Measurements from ENCODE around the gene SLCO1C1. TPM values are rescaled to one million over a fixed set of nuclear protein-coding genes. Genes with fewer than 3 reads are reported as not detected.

Gene SLCO1C1
- polyA plus RNA-seq = not detected

GRCh38 chr12:20695232-20695631 lies at the start of gene SLCO1C1:
SLCO1C1 (plus strand) TSS chr12:20695332; CDS start chr12:20699577, 4,245 bp downstream.
- Mint-ChIP-seq H3K4me3 (no peak within 1 kb of the TSS), H3K4me1 (no peaks in the 10 kb centered on the region), H3K27me3 (ENCODE audit: low read depth in 3 of 3) (peaks cover 0 to 3% (median 3%) of the 10 kb centered on the region in 3 donors), H3K36me3 (no peaks in the 10 kb centered on the region), H3K27ac (no peak within 1 kb of the TSS), H3K9me3 (peaks cover 0 to 8% (median 2%) of the 10 kb centered on the region in 6 donors)
- no peak for DNase-seq

GRCh38 chr12:20646239-20646827 lies 48.8 kb upstream of the SLCO1C1 start:
- Mint-ChIP-seq H3K4me1 (no peaks in the 10 kb centered on the region), H3K36me3 (no peaks in the 10 kb centered on the region), H3K27ac (no peak overlapping the region), H3K27me3 (ENCODE audit: low read depth in 3 of 3) (no peaks in the 10 kb centered on the region), H3K9me3 (no peaks in the 10 kb centered on the region), H3K4me3 (no peak overlapping the region)
- DNase-seq = peak in 1 of 3 donors; percentile 4

GRCh38 chr12:20653871-20654270 lies 41.3 kb upstream of the SLCO1C1 start:
- DNase-seq = no peak
- no peaks in the 10 kb centered on the region for H3K36me3 Mint-ChIP-seq
- H3K4me1 Mint-ChIP-seq = no peaks in the 10 kb centered on the region
- H3K27me3 Mint-ChIP-seq (ENCODE audit: low read depth in 3 of 3) = no peaks in the 10 kb centered on the region
- H3K4me3 Mint-ChIP-seq = no peak overlapping the region
- H3K27ac Mint-ChIP-seq = no peak overlapping the region
- H3K9me3 Mint-ChIP-seq = peaks cover 0 to 4% (median under 1%) of the 10 kb centered on the region in 6 donors

GRCh38 chr12:20656600-20656999 lies 38.5 kb upstream of the SLCO1C1 start:
- Mint-ChIP-seq H3K4me3 (no peak overlapping the region), H3K27me3 (ENCODE audit: low read depth in 3 of 3) (no peaks in the 10 kb centered on the region), H3K27ac (no peak overlapping the region), H3K4me1 (no peaks in the 10 kb centered on the region), H3K36me3 (no peaks in the 10 kb centered on the region), H3K9me3 (peaks cover 6 to 19% (median 8%) of the 10 kb centered on the region in 6 donors)
- no peak for DNase-seq

- Mint-ChIP-seq H3K9me3 (peaks cover 7 to 25% (median 15%) of the 10 kb centered on the region in 6 donors), H3K36me3 (no peaks in the 10 kb centered on the region), H3K27me3 (ENCODE audit: low read depth in 3 of 3) (no peaks in the 10 kb centered on the region), H3K4me3 (no peak overlapping the region), H3K4me1 (no peaks in the 10 kb centered on the region), H3K27ac (no peak overlapping the region)
- no peak for DNase-seq
Observed at GRCh38 chr12:20657496-20657895, 37.6 kb upstream of the SLCO1C1 start.

- H3K36me3 Mint-ChIP-seq = peaks cover 0 to 3% (median 0%) of the 10 kb centered on the region in 3 donors
- no peak for DNase-seq
- H3K4me1 Mint-ChIP-seq = no peaks in the 10 kb centered on the region
- peaks cover 1 to 27% (median 12%) of the 10 kb centered on the region in 6 donors for H3K9me3 Mint-ChIP-seq
- H3K27ac Mint-ChIP-seq = no peak overlapping the region
- H3K27me3 Mint-ChIP-seq (ENCODE audit: low read depth in 3 of 3) = peaks cover 0 to 4% (median 0%) of the 10 kb centered on the region in 3 donors
- no peak overlapping the region for H3K4me3 Mint-ChIP-seq
Observed at GRCh38 chr12:20681334-20681733, 13.8 kb upstream of the SLCO1C1 start.

- no peak for DNase-seq
- peaks cover 0 to 3% (median 2%) of the 10 kb centered on the region in 3 donors for H3K27me3 Mint-ChIP-seq (ENCODE audit: low read depth in 3 of 3)
- H3K36me3 Mint-ChIP-seq = no peaks in the 10 kb centered on the region
- no peak overlapping the region for H3K27ac Mint-ChIP-seq
- H3K9me3 Mint-ChIP-seq = peaks cover 0 to 6% (median 2%) of the 10 kb centered on the region in 6 donors
- no peak overlapping the region for H3K4me3 Mint-ChIP-seq
- H3K4me1 Mint-ChIP-seq = no peaks in the 10 kb centered on the region
Observed at GRCh38 chr12:20696181-20696905, 1.2 kb downstream of the SLCO1C1 start.

GRCh38 chr12:20701106-20701505 lies 6.0 kb downstream of the SLCO1C1 start:
- Mint-ChIP-seq H3K27me3 (ENCODE audit: low read depth in 3 of 3) (peaks cover 0 to 3% (median 0%) of the 10 kb centered on the region in 3 donors), H3K4me3 (no peak overlapping the region), H3K4me1 (no peaks in the 10 kb centered on the region), H3K36me3 (no peaks in the 10 kb centered on the region), H3K9me3 (peaks cover 0 to 2% (median under 1%) of the 10 kb centered on the region in 6 donors), H3K27ac (no peak overlapping the region)
- no peak for DNase-seq

- peaks cover 0 to 4% (median under 1%) of the 10 kb centered on the region in 6 donors for H3K9me3 Mint-ChIP-seq
- no peak for DNase-seq
- no peak overlapping the region for H3K4me3 Mint-ChIP-seq
- H3K4me1 Mint-ChIP-seq = no peaks in the 10 kb centered on the region
- no peak overlapping the region for H3K27ac Mint-ChIP-seq
- no peaks in the 10 kb centered on the region for H3K27me3 Mint-ChIP-seq (ENCODE audit: low read depth in 3 of 3)
- no peaks in the 10 kb centered on the region for H3K36me3 Mint-ChIP-seq
Observed at GRCh38 chr12:20704860-20705259, 9.7 kb downstream of the SLCO1C1 start.

- peaks cover 2 to 13% (median 6%) of the 10 kb centered on the region in 6 donors for H3K9me3 Mint-ChIP-seq
- no peaks in the 10 kb centered on the region for H3K27me3 Mint-ChIP-seq (ENCODE audit: low read depth in 3 of 3)
- no peaks in the 10 kb centered on the region for H3K4me1 Mint-ChIP-seq
- H3K36me3 Mint-ChIP-seq = no peaks in the 10 kb centered on the region
- H3K27ac Mint-ChIP-seq = no peak overlapping the region
- H3K4me3 Mint-ChIP-seq = no peak overlapping the region
- no peak for DNase-seq
Observed at GRCh38 chr12:20711846-20712245, 16.7 kb downstream of the SLCO1C1 start.

GRCh38 chr12:20716037-20716436 lies 20.9 kb downstream of the SLCO1C1 start:
- Mint-ChIP-seq H3K27me3 (ENCODE audit: low read depth in 3 of 3) (no peaks in the 10 kb centered on the region), H3K4me1 (no peaks in the 10 kb centered on the region), H3K4me3 (no peak overlapping the region), H3K27ac (no peak overlapping the region), H3K36me3 (no peaks in the 10 kb centered on the region), H3K9me3 (peaks cover 2 to 9% (median 6%) of the 10 kb centered on the region in 6 donors)
- no peak for DNase-seq

GRCh38 chr12:20716985-20717384 lies 21.9 kb downstream of the SLCO1C1 start:
- no peak overlapping the region for H3K27ac Mint-ChIP-seq
- H3K4me1 Mint-ChIP-seq = no peaks in the 10 kb centered on the region
- H3K27me3 Mint-ChIP-seq (ENCODE audit: low read depth in 3 of 3) = no peaks in the 10 kb centered on the region
- no peak for DNase-seq
- peaks cover 2 to 9% (median 5%) of the 10 kb centered on the region in 6 donors for H3K9me3 Mint-ChIP-seq
- H3K4me3 Mint-ChIP-seq = no peak overlapping the region
- no peaks in the 10 kb centered on the region for H3K36me3 Mint-ChIP-seq

GRCh38 chr12:20718294-20718693 lies 23.2 kb downstream of the SLCO1C1 start:
- peaks cover 0 to 1% (median 0%) of the 10 kb centered on the region in 3 donors for H3K27me3 Mint-ChIP-seq (ENCODE audit: low read depth in 3 of 3)
- H3K36me3 Mint-ChIP-seq = no peaks in the 10 kb centered on the region
- no peak for DNase-seq
- H3K27ac Mint-ChIP-seq = no peak overlapping the region
- H3K9me3 Mint-ChIP-seq = peaks cover 2 to 14% (median 6%) of the 10 kb centered on the region in 6 donors
- H3K4me1 Mint-ChIP-seq = no peaks in the 10 kb centered on the region
- H3K4me3 Mint-ChIP-seq = no peak overlapping the region

- no peaks in the 10 kb centered on the region for H3K4me1 Mint-ChIP-seq
- no peaks in the 10 kb centered on the region for H3K36me3 Mint-ChIP-seq
- peaks cover 0 to 1% (median 0%) of the 10 kb centered on the region in 3 donors for H3K27me3 Mint-ChIP-seq (ENCODE audit: low read depth in 3 of 3)
- H3K4me3 Mint-ChIP-seq = no peak overlapping the region
- H3K27ac Mint-ChIP-seq = no peak overlapping the region
- DNase-seq = no peak
- H3K9me3 Mint-ChIP-seq = peaks cover 0 to 14% (median 5%) of the 10 kb centered on the region in 6 donors
Observed at GRCh38 chr12:20722142-20722541, 27.0 kb downstream of the SLCO1C1 start.

All from immature natural killer cell (primary cell).